ENCODE measurements around the gene SLC35F3.
"Not testable (repeated sequence)": the region's sequence is repeated elsewhere in the genome, so short reads cannot be mapped to it uniquely, and the experiment has no call there.

Gene SLC35F3

DNA sequence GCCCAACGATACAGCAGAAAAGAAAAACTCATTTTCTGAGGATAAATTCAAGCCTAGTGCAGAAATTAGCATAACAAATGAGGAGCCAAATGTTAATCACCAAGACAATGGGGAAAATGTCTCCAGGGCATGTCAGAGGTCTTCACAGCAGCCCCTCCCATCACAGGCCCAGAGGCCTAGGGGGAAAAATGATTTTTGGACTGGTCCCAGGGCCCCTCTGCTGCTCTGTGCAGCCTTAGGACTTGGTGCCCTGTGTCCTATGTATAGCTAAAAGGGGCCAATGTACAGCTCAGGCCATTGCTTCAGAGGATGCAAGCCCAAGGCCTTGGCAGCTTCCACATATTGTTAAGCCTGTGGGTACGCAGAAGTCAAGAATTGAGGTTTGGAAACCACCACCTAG is 13.3 kb upstream of the SLC35F3 start:
- H3K9me3 ChIP-seq; in situ Hi-C loops (cut with MboI; ENCODE audit: low sequenced_read_pairs); H3K4me1 ChIP-seq; DNase-seq (ENCODE audit: low spot score in 2 of 2); H3K4me3 ChIP-seq; H3K36me3 ChIP-seq (replicated peaks); H3K27me3 ChIP-seq (ENCODE audit: low read depth): not testable (repeated sequence)

DNA sequence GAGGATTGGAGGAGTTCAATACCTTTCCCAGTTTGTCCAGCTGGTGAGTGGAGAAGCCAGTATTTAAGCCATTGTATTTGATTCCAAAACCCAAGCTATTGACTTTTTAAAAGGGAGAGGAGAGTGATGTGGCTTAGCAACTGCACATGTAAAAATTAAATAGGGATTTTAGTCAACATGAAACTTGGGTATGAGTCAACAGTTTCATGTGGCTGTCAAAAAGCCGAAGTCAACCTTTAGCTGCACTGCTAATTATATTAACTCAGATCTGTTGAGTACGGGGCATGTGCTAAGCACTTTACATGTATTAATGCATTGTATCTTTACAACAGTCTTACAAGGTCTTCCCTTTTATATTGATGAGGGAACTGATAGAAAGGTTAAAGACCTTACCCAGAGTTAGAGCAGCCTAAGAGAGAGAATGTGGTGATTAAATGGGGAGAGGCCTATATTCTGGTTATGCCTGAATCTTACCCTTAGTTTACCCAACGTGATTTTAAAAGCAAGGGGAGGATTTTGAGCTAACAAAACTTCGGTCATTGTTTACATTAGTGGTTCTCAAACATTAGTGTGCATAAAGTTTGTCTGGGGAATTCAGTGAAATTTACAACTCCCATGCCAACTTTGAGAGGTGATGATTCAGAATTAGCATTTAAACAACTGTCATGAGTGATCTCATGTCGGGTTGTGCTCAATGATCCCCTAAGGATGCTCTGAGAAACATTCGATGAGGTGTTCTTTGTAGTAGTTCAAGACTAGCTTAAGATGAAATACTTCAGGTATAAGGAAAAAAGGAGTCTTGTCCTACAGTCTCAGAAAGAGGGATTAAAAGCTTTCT is 6.9 kb upstream of the SLC35F3 start:
- no peaks in the 10 kb centered on the region for H3K27me3 ChIP-seq (ENCODE audit: low read depth)
- no peaks in the 10 kb centered on the region for H3K9me3 ChIP-seq
- H3K4me3 ChIP-seq, result no peak overlapping the region
- in situ Hi-C loops (cut with MboI; ENCODE audit: low sequenced_read_pairs), result no loop called here
- DNase-seq (ENCODE audit: low spot score in 2 of 2), result no peak
- H3K36me3 ChIP-seq (replicated peaks), result no peaks in the 10 kb centered on the region
- H3K4me1 ChIP-seq, result no peaks in the 10 kb centered on the region

DNA sequence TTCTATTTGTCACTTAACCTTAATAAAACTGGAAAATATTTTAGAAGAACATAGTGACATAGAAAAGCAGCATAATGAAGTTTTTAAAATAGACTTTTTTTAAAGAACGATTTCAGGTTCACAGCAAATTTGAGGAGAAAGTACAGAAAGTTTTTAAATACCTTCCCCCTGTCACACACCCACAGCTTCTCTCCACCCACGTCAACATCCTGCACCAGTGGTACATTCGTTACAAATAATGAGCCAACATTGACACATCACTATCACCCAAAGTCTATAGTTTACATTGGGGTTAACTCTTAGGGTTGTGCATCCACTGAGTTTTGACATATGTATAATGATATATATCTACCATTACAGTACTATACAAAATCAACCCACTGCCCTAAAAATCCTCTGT is 3.0 kb upstream of the SLC35F3 start:
- in situ Hi-C loops (cut with MboI; ENCODE audit: low sequenced_read_pairs), result no loop called here
- H3K9me3 ChIP-seq, result no peaks in the 10 kb centered on the region
- no peaks in the 10 kb centered on the region for H3K4me1 ChIP-seq
- H3K36me3 ChIP-seq (replicated peaks), result no peaks in the 10 kb centered on the region
- H3K27me3 ChIP-seq (ENCODE audit: low read depth), result peaks cover 18% of the 10 kb centered on the region
- H3K4me3 ChIP-seq, result no peak overlapping the region
- no peak for DNase-seq (ENCODE audit: low spot score in 2 of 2)

DNA sequence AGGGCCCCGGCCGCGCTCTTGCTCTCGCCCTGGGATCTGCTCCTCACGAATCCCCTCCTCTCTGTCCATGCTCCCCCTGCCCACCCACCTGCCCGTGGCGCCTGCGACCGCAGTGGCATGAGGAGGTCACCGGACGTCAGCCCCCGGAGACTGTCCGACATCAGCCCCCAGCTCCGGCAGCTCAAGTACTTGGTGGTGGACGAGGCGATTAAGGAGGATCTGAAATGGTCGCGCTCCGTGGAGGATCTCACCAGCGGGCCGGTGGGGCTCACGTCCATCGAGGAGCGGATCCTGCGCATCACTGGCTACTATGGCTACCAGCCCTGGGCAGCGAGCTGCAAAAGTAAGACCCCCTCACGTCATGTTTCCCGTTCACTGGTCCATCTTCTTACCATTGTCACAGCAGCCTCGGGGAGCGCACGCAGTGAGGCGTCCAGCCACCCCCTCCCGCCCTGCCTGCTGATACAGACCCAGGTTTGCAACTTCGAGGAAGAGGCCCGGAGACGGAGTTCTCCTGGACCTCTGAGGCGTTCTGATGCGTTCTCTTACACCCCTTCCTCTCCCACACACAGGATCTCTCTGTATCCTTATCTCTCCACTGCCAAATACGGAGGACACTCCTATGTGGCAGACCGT is 1.1 kb downstream of the SLC35F3 start:
- no peak overlapping the region for H3K4me3 ChIP-seq
- H3K27me3 ChIP-seq (ENCODE audit: low read depth), result peaks cover 21% of the 10 kb centered on the region
- in situ Hi-C loops (cut with MboI; ENCODE audit: low sequenced_read_pairs), result no loop called here
- no peaks in the 10 kb centered on the region for H3K9me3 ChIP-seq
- no peaks in the 10 kb centered on the region for H3K4me1 ChIP-seq
- DNase-seq (ENCODE audit: low spot score in 2 of 2), result no peak
- no peaks in the 10 kb centered on the region for H3K36me3 ChIP-seq (replicated peaks)

DNA sequence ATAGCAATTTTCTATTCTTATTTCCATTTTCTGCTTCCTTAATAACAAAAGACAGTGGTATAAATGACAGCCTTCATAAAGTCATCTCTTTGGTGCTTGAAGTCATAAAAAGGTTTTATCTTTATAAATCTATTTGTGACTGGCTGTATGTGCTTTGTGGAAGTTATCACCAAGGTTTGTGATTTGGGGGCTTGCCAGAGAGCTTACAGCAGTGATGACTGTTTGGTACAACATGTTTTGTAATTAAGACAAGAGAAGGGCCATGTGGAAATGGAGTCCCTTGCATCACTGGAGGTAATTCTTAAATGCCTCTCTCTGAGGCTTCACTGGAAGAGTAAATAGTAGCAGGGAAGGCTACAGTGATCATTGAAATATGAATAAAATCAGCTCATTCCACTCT is 2.7 kb downstream of the SLC35F3 start:
- no peaks in the 10 kb centered on the region for H3K4me1 ChIP-seq
- peaks cover 21% of the 10 kb centered on the region for H3K27me3 ChIP-seq (ENCODE audit: low read depth)
- in situ Hi-C loops (cut with MboI; ENCODE audit: low sequenced_read_pairs), result no loop called here

DNA sequence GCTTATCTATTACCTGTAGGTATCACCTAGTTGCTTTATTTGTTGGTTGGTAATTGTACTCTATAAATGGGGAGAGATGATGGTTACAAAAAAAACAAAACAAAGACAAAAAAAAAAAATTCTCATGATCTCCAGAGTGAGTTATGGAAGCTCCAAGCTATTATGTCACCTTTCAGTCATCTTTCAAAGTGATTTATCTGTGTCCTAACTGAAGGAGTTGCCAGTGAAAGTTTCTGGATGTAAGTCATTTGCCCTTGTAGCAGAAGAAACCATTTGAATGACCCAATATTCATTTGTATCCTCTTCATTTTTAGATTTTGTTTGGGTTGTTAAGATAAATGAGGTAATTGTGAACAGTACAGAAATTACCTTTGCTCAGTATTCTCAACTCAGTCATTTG is 3.6 kb downstream of the SLC35F3 start:
- Histone ChIP-seq H3K27me3 (ENCODE audit: low read depth) (peaks cover 21% of the 10 kb centered on the region), H3K36me3 (replicated peaks) (no peaks in the 10 kb centered on the region), H3K4me3 (no peak overlapping the region), H3K9me3 (no peaks in the 10 kb centered on the region), H3K4me1 (no peaks in the 10 kb centered on the region)
- in situ Hi-C loops (cut with MboI; ENCODE audit: low sequenced_read_pairs), result no loop called here
- no peak for DNase-seq (ENCODE audit: low spot score in 2 of 2)

More for the DNA sequence above, 2.7 kb downstream of the SLC35F3 start:
- DNase-seq (ENCODE audit: low spot score in 2 of 2), result no peak
- no peaks in the 10 kb centered on the region for H3K9me3 ChIP-seq
- H3K4me3 ChIP-seq, result no peak overlapping the region
- H3K36me3 ChIP-seq (replicated peaks), result no peaks in the 10 kb centered on the region

DNA sequence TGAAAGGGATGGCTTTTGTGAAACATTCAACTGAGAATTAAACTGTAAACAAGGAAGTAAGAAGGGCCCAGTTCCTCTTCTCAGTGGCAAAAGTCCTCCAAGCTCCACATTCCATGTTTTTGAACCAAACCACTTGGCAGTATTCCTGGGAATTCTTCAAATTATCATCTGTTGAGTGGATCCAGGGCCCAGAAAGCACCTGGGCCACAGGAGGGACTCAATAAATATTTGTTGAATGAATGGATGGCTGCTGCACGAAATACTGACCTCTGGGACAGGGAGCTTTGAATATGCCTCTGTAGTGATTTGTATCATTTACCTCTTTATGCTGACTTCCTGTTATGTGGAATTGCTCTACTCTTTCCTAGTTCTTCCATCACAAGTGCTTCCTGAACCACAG is 4.7 kb downstream of the SLC35F3 start:
- in situ Hi-C loops (cut with MboI; ENCODE audit: low sequenced_read_pairs), result no loop called here
- peaks cover 18% of the 10 kb centered on the region; the same call in 1 of the 2 replicates for H3K27me3 ChIP-seq (ENCODE audit: low read depth)
- no peak for DNase-seq (ENCODE audit: low spot score in 2 of 2)
- H3K36me3 ChIP-seq (replicated peaks), result no peaks in the 10 kb centered on the region
- H3K4me3 ChIP-seq, result no peak overlapping the region
- H3K9me3 ChIP-seq, result no peaks in the 10 kb centered on the region
- H3K4me1 ChIP-seq, result no peaks in the 10 kb centered on the region

DNA sequence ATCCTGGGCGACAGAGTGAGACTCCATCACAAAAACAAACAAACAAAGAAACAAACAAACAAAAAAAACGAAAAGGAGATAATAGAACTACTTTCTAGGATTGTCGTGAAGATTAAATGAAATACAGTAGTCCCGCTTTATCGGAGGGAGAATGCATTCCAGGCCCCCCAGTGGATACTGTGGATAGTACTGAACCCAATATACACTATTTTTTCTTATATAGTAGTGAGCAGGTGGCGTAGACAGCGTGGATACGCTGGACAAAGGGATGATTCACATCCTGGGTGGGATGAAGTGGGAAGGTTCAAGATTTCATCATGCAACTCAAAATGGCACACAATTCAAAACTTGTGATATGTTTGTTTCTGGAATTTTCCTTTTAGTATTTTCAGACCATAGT is 8.0 kb downstream of the SLC35F3 start:
- Histone ChIP-seq H3K4me1 (no peaks in the 10 kb centered on the region), H3K9me3 (no peaks in the 10 kb centered on the region), H3K4me3 (no peak overlapping the region), H3K36me3 (replicated peaks) (no peaks in the 10 kb centered on the region), H3K27me3 (ENCODE audit: low read depth) (no peaks in the 10 kb centered on the region; the same call in 1 of the 2 replicates)
- no peak for DNase-seq (ENCODE audit: low spot score in 2 of 2)
- in situ Hi-C loops (cut with MboI; ENCODE audit: low sequenced_read_pairs), result no loop called here

DNA sequence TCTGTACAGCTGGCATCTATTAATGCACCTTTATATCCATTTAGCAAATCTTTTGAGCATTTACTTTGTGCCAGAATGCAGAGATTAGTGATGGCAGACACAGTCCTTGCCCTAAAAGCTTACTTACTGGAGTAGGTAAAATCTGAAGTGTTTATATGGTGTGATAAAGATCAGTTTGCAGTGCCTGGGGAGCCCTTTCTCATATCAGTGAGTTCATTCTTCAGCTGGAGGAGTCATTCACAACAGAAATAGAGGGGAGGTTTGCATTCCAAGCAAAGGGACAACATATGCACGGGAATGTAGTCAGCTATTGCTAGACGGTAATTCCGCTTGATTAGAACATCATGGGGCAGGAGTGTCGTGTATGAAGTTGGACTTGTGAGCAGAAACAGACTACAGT is 8.4 kb downstream of the SLC35F3 start:
- no peaks in the 10 kb centered on the region for H3K36me3 ChIP-seq (replicated peaks)
- no peaks in the 10 kb centered on the region for H3K27me3 ChIP-seq (ENCODE audit: low read depth)
- no peak for DNase-seq (ENCODE audit: low spot score in 2 of 2)
- in situ Hi-C loops (cut with MboI; ENCODE audit: low sequenced_read_pairs), result no loop called here
- H3K9me3 ChIP-seq, result no peaks in the 10 kb centered on the region
- H3K4me3 ChIP-seq, result no peak overlapping the region
- H3K4me1 ChIP-seq, result no peaks in the 10 kb centered on the region

DNA sequence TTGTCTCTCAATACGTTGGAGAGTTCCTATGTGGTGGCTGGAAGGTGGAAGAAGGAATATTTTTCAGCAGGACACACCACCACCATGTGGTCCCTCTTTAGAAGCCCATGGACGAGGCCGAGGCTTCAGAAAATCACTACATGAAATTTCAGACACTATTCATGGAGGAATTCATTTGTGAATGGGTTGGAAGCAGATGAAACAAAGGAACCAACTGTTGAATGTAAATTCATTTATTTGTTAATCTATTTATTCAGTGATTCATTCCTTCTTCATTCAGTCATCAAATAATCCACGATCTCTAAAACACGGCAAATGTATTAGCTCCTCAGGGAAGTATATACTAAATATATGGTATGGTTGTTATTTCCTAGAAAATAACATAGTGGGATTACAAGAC is 12.2 kb downstream of the SLC35F3 start:
- Histone ChIP-seq H3K4me3 (no peak overlapping the region), H3K36me3 (replicated peaks) (no peaks in the 10 kb centered on the region), H3K9me3 (no peaks in the 10 kb centered on the region), H3K27me3 (ENCODE audit: low read depth) (no peaks in the 10 kb centered on the region), H3K4me1 (no peaks in the 10 kb centered on the region)
- in situ Hi-C loops (cut with MboI; ENCODE audit: low sequenced_read_pairs), result no loop called here
- DNase-seq (ENCODE audit: low spot score in 2 of 2), result no peak

DNA sequence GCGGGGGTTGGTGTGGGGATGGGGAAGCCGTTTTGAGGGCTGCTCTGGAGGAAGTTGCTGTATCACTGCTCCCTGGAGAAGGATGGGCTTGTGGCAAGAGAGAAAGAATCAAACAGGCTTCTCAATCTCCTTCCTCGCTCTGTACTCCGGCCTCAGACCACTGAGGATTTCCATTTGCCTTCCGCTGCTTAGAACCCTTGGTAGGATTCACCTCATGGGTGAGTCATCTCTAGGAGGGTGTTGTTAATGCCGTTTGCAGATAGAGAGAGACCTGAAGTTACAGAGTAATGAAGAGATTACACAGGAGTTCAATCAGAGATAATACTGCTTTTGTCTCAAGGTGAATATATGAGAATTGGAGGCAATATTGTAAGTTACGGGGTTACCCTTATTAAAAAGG is 15.3 kb downstream of the SLC35F3 start:
- H3K36me3 ChIP-seq (replicated peaks), result no peaks in the 10 kb centered on the region
- no peaks in the 10 kb centered on the region for H3K27me3 ChIP-seq (ENCODE audit: low read depth)
- in situ Hi-C loops (cut with MboI; ENCODE audit: low sequenced_read_pairs), result no loop called here
- no peaks in the 10 kb centered on the region for H3K9me3 ChIP-seq
- no peak overlapping the region for H3K4me3 ChIP-seq
- no peaks in the 10 kb centered on the region for H3K4me1 ChIP-seq
- no peak for DNase-seq (ENCODE audit: low spot score in 2 of 2)

DNA sequence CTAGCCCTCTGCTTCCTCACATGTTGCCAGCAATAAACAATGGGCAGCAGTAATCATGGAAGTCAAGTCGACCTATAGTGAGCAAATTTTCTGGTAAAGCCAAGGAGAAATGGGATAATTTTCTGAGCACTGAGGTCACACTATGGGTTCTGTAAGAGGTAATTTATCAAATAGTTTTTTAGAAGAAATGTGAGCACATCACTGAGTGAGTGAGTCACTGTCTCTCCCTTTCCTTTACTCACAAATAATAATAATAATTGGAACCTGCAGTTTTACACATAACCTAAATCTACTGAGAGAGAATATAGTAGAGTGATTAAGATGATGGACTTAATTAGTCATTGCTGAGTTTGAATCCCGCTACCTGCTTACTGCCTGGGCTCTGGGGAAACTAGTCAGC is 23.6 kb downstream of the SLC35F3 start:
- in situ Hi-C loops (cut with MboI; ENCODE audit: low sequenced_read_pairs), result no loop called here
- no peaks in the 10 kb centered on the region for H3K27me3 ChIP-seq (ENCODE audit: low read depth)
- no peaks in the 10 kb centered on the region for H3K36me3 ChIP-seq (replicated peaks)
- DNase-seq (ENCODE audit: low spot score in 2 of 2), result no peak
- no peaks in the 10 kb centered on the region for H3K9me3 ChIP-seq
- H3K4me3 ChIP-seq, result no peak overlapping the region
- H3K4me1 ChIP-seq, result no peaks in the 10 kb centered on the region

DNA sequence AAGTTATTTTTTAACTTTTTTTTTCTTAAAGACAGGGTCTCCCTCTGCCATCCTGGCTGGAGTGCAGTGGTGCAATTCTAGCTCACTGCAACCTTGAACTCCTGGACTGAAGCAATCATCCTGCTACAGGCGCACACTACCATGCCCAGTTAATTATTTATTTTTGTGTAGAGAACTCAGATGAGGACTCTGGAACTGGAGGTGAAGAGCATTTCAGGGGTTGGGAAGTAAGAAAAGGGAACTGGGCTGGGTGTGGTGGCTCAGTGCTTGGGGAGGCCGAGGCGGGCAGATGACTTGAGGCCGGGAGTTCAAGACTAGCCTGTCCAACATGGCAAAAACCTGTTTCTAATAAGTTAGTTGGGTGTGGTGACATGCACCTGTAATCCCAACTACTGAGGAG is 28.9 kb downstream of the SLC35F3 start:
- Histone ChIP-seq H3K4me1 (no peaks in the 10 kb centered on the region), H3K36me3 (replicated peaks) (no peaks in the 10 kb centered on the region), H3K9me3 (no peaks in the 10 kb centered on the region), H3K27me3 (ENCODE audit: low read depth) (no peaks in the 10 kb centered on the region), H3K4me3 (no peak overlapping the region)
- in situ Hi-C loops (cut with MboI; ENCODE audit: low sequenced_read_pairs), result no loop called here
- no peak for DNase-seq (ENCODE audit: low spot score in 2 of 2)

DNA sequence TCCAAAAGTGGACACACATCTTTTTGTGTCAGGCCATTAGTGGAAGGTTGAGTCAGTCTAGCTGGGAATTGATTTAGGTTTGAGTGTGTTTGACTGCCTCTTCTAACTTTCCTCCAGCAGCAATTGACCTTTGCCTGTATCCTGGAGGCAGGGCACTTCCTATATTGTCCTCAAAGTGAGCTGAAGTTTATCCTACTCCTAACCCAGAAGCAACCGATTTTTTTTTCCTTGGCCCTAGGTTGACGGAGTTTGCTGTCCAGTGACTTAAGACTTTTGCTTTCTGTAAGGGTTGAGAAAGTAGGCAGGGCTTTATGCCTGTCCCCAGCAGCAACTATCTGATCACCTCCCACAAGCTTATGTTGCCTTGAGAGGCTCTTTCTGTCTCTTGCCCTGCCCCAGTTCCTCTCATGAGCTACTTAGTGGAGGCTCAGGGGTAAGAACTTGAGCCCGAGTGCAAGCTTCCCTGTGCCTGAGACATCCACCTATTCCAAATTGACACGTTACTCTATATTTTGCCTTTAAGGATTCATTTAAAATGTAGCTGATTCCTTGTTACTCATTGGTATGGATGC is 30.9 kb downstream of the SLC35F3 start:
- in situ Hi-C loops (cut with MboI; ENCODE audit: low sequenced_read_pairs), result no loop called here
- no peaks in the 10 kb centered on the region for H3K9me3 ChIP-seq
- no peak for DNase-seq (ENCODE audit: low spot score in 2 of 2)
- no peak overlapping the region for H3K4me3 ChIP-seq
- no peaks in the 10 kb centered on the region for H3K4me1 ChIP-seq
- H3K36me3 ChIP-seq (replicated peaks), result no peaks in the 10 kb centered on the region
- H3K27me3 ChIP-seq (ENCODE audit: low read depth), result no peaks in the 10 kb centered on the region
